Right atrium auricular region (tissue), 2 donors: ENCODE data around the gene COL7A1. TPM values are rescaled to one million over a fixed set of nuclear protein-coding genes. Genes with fewer than 3 reads are reported as not detected.

Experiments used
- DNase-seq: peaks from one replicate; pipeline ENCODE4 v3.0.0-alpha.2; 2019; ENCODE audit warnings: low spot score
- H3K27ac ChIP-seq, 2 donors: fragments of 200-600 bp; sonication (generic); 1 replicate in 1 of 2; 2 replicates in 1 of 2; pipeline ENCODE4 v1.5.1; 2016 to 2019
- H3K27me3 ChIP-seq, 2 donors: fragments of 200-600 bp; sonication (generic); one replicate each; pipeline versions ENCODE4 v1.5.1 to v1.6.0; 2017 to 2019
- H3K36me3 ChIP-seq: fragments of 200-600 bp; sonication (generic); one replicate; pipeline ENCODE4 v1.5.1; 2016
- H3K4me1 ChIP-seq, 2 donors: fragments of 200-600 bp; sonication (generic); one replicate each; pipeline versions ENCODE4 v1.5.1 to v1.6.0; 2017 to 2019
- H3K4me3 ChIP-seq, 2 donors: fragments of 200-600 bp; sonication (generic); 1 replicate in 1 of 2; 2 replicates in 1 of 2; pipeline ENCODE4 v1.5.1; 2017 to 2019; ENCODE audit warnings: mild to moderate bottlenecking in 1 of 2, moderate library complexity in 1 of 2
- H3K9me3 ChIP-seq, 2 donors: fragments of 200-600 bp; sonication (generic); one replicate each; pipeline ENCODE4 v1.5.1; 2019
- CTCF ChIP-seq, 2 donors: fragments of 200-600 bp; sonication (generic); IDR thresholded peaks; one replicate each; pipeline ENCODE4 v1.5.1; 2019; ENCODE audit warnings: antibody characterized with exemption in 2 of 2
- total RNA-seq, 2 donors: library from RNA; depleted of rRNA; stranded (reverse); fragments of >200 nt; gene quantifications; one replicate each; pipeline ENCODE4 v1.1.0, GENCODE V29; 2016

Gene COL7A1
- total RNA-seq, 2 donors from 2014 or later: 1.9 to 2.6 TPM

- no peak overlapping the region for H3K4me3 ChIP-seq
- H3K9me3 ChIP-seq: no peaks in the 10 kb centered on the region
- H3K27me3 ChIP-seq: no peaks in the 10 kb centered on the region
- DNase-seq: no peak
- H3K4me1 ChIP-seq: no peaks in the 10 kb centered on the region
- H3K27ac ChIP-seq: no peak overlapping the region
- no peaks in the 10 kb centered on the region for H3K36me3 ChIP-seq
- no peak for TF ChIP-seq CTCF (IDR thresholded peaks at IDR 0.05)
These were observed 66.4 kb downstream of the COL7A1 start for GRCh38 chr3:48528754-48529153.

- no peak for TF ChIP-seq CTCF (IDR thresholded peaks at IDR 0.05)
- H3K27me3 ChIP-seq: no peaks in the 10 kb centered on the region
- H3K9me3 ChIP-seq: no peaks in the 10 kb centered on the region
- H3K27ac ChIP-seq: no peak overlapping the region
- H3K4me3 ChIP-seq: no peak overlapping the region
- H3K4me1 ChIP-seq: no peaks in the 10 kb centered on the region
- DNase-seq: no peak
- H3K36me3 ChIP-seq: no peaks in the 10 kb centered on the region
These were observed 67.1 kb downstream of the COL7A1 start for GRCh38 chr3:48528048-48528447.

GRCh38 chr3:48524970-48525369, 70.2 kb downstream of the COL7A1 start:
- Histone ChIP-seq H3K27me3 (no peaks in the 10 kb centered on the region), H3K36me3 (no peaks in the 10 kb centered on the region), H3K27ac (no peak overlapping the region), H3K4me3 (no peak overlapping the region), H3K4me1 (no peaks in the 10 kb centered on the region), H3K9me3 (no peaks in the 10 kb centered on the region)
- DNase-seq: no peak
- no peak for TF ChIP-seq CTCF (IDR thresholded peaks at IDR 0.05)

GRCh38 chr3:48521635-48522034, 73.5 kb downstream of the COL7A1 start:
- no peaks in the 10 kb centered on the region for H3K36me3 ChIP-seq
- no peak for DNase-seq
- no peak for TF ChIP-seq CTCF (IDR thresholded peaks at IDR 0.05)
- H3K4me1 ChIP-seq: no peaks in the 10 kb centered on the region
- no peaks in the 10 kb centered on the region for H3K27me3 ChIP-seq
- H3K9me3 ChIP-seq: no peaks in the 10 kb centered on the region
- no peak overlapping the region for H3K4me3 ChIP-seq
- H3K27ac ChIP-seq: no peak overlapping the region

GRCh38 chr3:48519277-48519643, 75.9 kb downstream of the COL7A1 start:
- H3K4me1 ChIP-seq: no peaks in the 10 kb centered on the region
- no peak for TF ChIP-seq CTCF (IDR thresholded peaks at IDR 0.05)
- H3K27ac ChIP-seq: no peak overlapping the region
- H3K4me3 ChIP-seq: no peak overlapping the region
- no peaks in the 10 kb centered on the region for H3K9me3 ChIP-seq
- H3K36me3 ChIP-seq: no peaks in the 10 kb centered on the region
- H3K27me3 ChIP-seq: no peaks in the 10 kb centered on the region
- no peak for DNase-seq

- no peaks in the 10 kb centered on the region for H3K9me3 ChIP-seq
- H3K36me3 ChIP-seq: no peaks in the 10 kb centered on the region
- no peak for TF ChIP-seq CTCF (IDR thresholded peaks at IDR 0.05)
- no peaks in the 10 kb centered on the region for H3K27me3 ChIP-seq
- no peak overlapping the region for H3K27ac ChIP-seq
- DNase-seq: no peak
- H3K4me1 ChIP-seq: no peaks in the 10 kb centered on the region
- no peak overlapping the region for H3K4me3 ChIP-seq
These were observed 76.4 kb downstream of the COL7A1 start for GRCh38 chr3:48518638-48519276.
